GM23338 (cell line): ENCODE data around the gene ARAP1. TPM values are rescaled to one million over a fixed set of nuclear protein-coding genes. Genes with fewer than 3 reads are reported as not detected.

Source experiments
- ATAC-seq: fragments of 200-7000 bp; cut with Tn5 transposase; 3 replicates; pipeline ENCODE4 v1.9.1; 2020
- DNase-seq: peaks from one replicate; pipeline ENCODE4 v3.0.0-alpha.2; 2015; ENCODE audit warnings: low spot score
- H2AFZ ChIP-seq: fragments of 200-600 bp; sonication (generic); 2 replicates; pipeline ENCODE4 v1.8.0; 2016; ENCODE audit warnings: antibody characterized with exemption, mild to moderate bottlenecking, moderate library complexity
- H3F3A ChIP-seq: fragments of 200-600 bp; sonication (generic); replicated peaks from 2 replicates; pipeline ENCODE4 v1.8.0; 2017; ENCODE audit warnings: antibody characterized with exemption, mixed run types, low read depth
- H3K27ac ChIP-seq: fragments of 200-600 bp; sonication (generic); 2 replicates; pipeline ENCODE4 v1.6.1; 2016; ENCODE audit warnings: low read depth
- H3K27me3 ChIP-seq: fragments of 200-600 bp; sonication (generic); 2 replicates; pipeline ENCODE4 v1.8.0; 2016; ENCODE audit warnings: mild to moderate bottlenecking, mixed run types, moderate library complexity; ENCODE audit not compliant: insufficient read depth
- H3K36me3 ChIP-seq: fragments of 200-600 bp; sonication (generic); 2 replicates; pipeline ENCODE4 v1.8.0; 2016; ENCODE audit warnings: mild to moderate bottlenecking; ENCODE audit not compliant: insufficient read depth
- H3K4me1 ChIP-seq: fragments of 200-600 bp; sonication (generic); 2 replicates; pipeline ENCODE4 v1.8.0; 2016; ENCODE audit warnings: mild to moderate bottlenecking, moderate library complexity; ENCODE audit not compliant: insufficient read depth
- H3K4me2 ChIP-seq: fragments of 200-600 bp; sonication (generic); 2 replicates; pipeline ENCODE4 v1.7.1; 2017; ENCODE audit warnings: mixed run types
- H3K4me3 ChIP-seq: fragments of 200-600 bp; sonication (generic); 2 replicates; pipeline ENCODE4 v1.6.1; 2016; ENCODE audit warnings: mixed run types
- H3K79me2 ChIP-seq: fragments of 200-600 bp; sonication (generic); replicated peaks from 2 replicates; pipeline ENCODE4 v1.8.0; 2017; ENCODE audit warnings: mild to moderate bottlenecking; ENCODE audit not compliant: insufficient read depth
- H3K9me2 ChIP-seq: fragments of 200-600 bp; sonication (generic); 2 replicates; pipeline ENCODE4 v1.8.0; 2017; ENCODE audit not compliant: insufficient read depth
- H4K20me1 ChIP-seq: fragments of 200-600 bp; sonication (generic); replicated peaks from 2 replicates; pipeline ENCODE4 v1.8.0; 2017; ENCODE audit warnings: mild to moderate bottlenecking; ENCODE audit not compliant: insufficient read depth
- H3K27ac Mint-ChIP-seq: 2 replicates; pipeline ENCODE4 v1.8.0; 2020; ENCODE audit warnings: inconsistent platforms, mild to moderate bottlenecking, moderate library complexity, mixed read lengths
- H3K27me3 Mint-ChIP-seq: 3 replicates; pipeline ENCODE4 v1.8.0; 2022; ENCODE audit warnings: low read depth, mild to moderate bottlenecking, moderate library complexity, mixed read lengths, inconsistent platforms; ENCODE audit not compliant: insufficient read depth, poor library complexity
- H3K36me3 Mint-ChIP-seq: 3 replicates; pipeline ENCODE4 v1.8.0; 2021; ENCODE audit warnings: low read depth, mild to moderate bottlenecking, inconsistent platforms, moderate library complexity, mixed read lengths
- H3K4me1 Mint-ChIP-seq: 3 replicates; pipeline ENCODE4 v1.8.0; 2020; ENCODE audit warnings: mild to moderate bottlenecking, inconsistent platforms, mixed read lengths
- H3K4me3 Mint-ChIP-seq: 3 replicates; pipeline ENCODE4 v1.8.0; 2021; ENCODE audit warnings: moderate library complexity, mild to moderate bottlenecking, inconsistent platforms, mixed read lengths
- H3K9me3 Mint-ChIP-seq: 3 replicates; pipeline ENCODE4 v1.8.0; 2020; ENCODE audit warnings: moderate library complexity, mild to moderate bottlenecking, inconsistent platforms, mixed read lengths
- CREB1 ChIP-seq: fragments of 250-450 bp; sonication (Bioruptor Pico); IDR thresholded peaks from 2 replicates; pipeline ENCODE4 v1.5.0; 2020; ENCODE audit warnings: low read depth, mild to moderate bottlenecking, moderate library complexity
- CTCF ChIP-seq, 2 experiments: fragments of 200-600 bp in 1 of 2; sonication (generic) in 1 of 2; conservative IDR thresholded peaks; 2 replicates each; pipeline versions ENCODE4 v1.5.1 to v1.6.1; 2016 to 2017; ENCODE audit warnings: antibody characterized with exemption in 2 of 2, low read depth in 2 of 2, mild to moderate bottlenecking in 2 of 2, moderate library complexity in 1 of 2
- ETS1 ChIP-seq: IDR thresholded peaks from 2 replicates; pipeline ENCODE4 v1.6.1; 2016; ENCODE audit warnings: antibody characterized with exemption
- EZH2phosphoT487 ChIP-seq: fragments of 200-600 bp; sonication (generic); IDR thresholded peaks from one replicate; pipeline ENCODE4 v1.8.1; 2018; ENCODE audit warnings: antibody characterized with exemption; ENCODE audit not compliant: unreplicated experiment
- JUNB ChIP-seq: IDR thresholded peaks from one replicate; pipeline ENCODE4 v1.6.1; 2016; ENCODE audit warnings: antibody characterized with exemption; ENCODE audit not compliant: unreplicated experiment
- NANOG ChIP-seq: IDR thresholded peaks from 2 replicates; pipeline ENCODE4 v1.6.1; 2016; ENCODE audit warnings: antibody characterized with exemption, borderline replicate concordance
- STAT1 ChIP-seq: IDR thresholded peaks from one replicate; pipeline ENCODE4 v1.6.1; 2016; ENCODE audit warnings: antibody characterized with exemption; ENCODE audit not compliant: unreplicated experiment
- ZNF114 ChIP-seq: fragments of 250-450 bp; sonication (Bioruptor Pico); IDR thresholded peaks from 2 replicates; pipeline ENCODE4 v1.5.0; 2020; ENCODE audit warnings: mild to moderate bottlenecking, moderate library complexity
- ZNF462 ChIP-seq: fragments of 250-450 bp; sonication (Bioruptor Pico); IDR thresholded peaks from 2 replicates; pipeline ENCODE4 v1.5.0; 2020; ENCODE audit warnings: mild to moderate bottlenecking, moderate library complexity
- polyA plus RNA-seq: library from polyadenylated mRNA; unstranded; fragments of >200 nt; fragmentation: Nextera tagmentation; extraction: Ambion mirVana; gene quantifications from 2 replicates; pipeline ENCODE4 v1.2.1, GENCODE V29; 2016
- total RNA-seq: library from RNA; depleted of rRNA; stranded (reverse); fragments of >200 nt; shearing (Covaris generic); gene quantifications from 2 replicates; pipeline ENCODE4 v1.2.3, GENCODE V29; 2014

The ARAP1 gene
- total and polyA plus RNA-seq, 2 experiments from 2014 or later = 24.5 to 116 TPM

- TF ChIP-seq ETS1 (no peak), NANOG (no peak), CREB1 (no peak), EZH2phosphoT487 (no peak), CTCF (conservative IDR thresholded peaks at IDR 0.05; ENCODE audit: low read depth in 2 of 2) (no peak), JUNB (no peak)
Observed at GRCh38 chr11:72706579-72706978, 45.6 kb downstream of the ARAP1 start (continued).

GRCh38 chr11:72705442-72706365 is 46.5 kb downstream of the ARAP1 start:
- ATAC-seq (peak; percentile 88), DNase-seq (peak; percentile 51)
- H3K36me3 ChIP-seq = no peaks in the 10 kb centered on the region; the same call in 1 of the 2 replicates
- 0 out of 2 replicates have a peak, but pooled peaks cover 3% of the 10 kb centered on the region for H3F3A ChIP-seq
- H3K36me3 Mint-ChIP-seq = peaks cover 38% of the 10 kb centered on the region
- H3K9me2 ChIP-seq = no peaks in the 10 kb centered on the region
- peaks cover 45% of the 10 kb centered on the region for H3K4me1 Mint-ChIP-seq
- H3K27ac Mint-ChIP-seq = peak overlapping the region; percentile 84
- H3K4me1 ChIP-seq = peaks cover 25% of the 10 kb centered on the region
- H3K79me2 ChIP-seq = no peaks in the 10 kb centered on the region
- H3K4me3 Mint-ChIP-seq = peak overlapping the region; percentile 48; the same call in 2 of the 3 replicates
- no peak overlapping the region; the same call in 1 of the 2 replicates for H3K4me3 ChIP-seq
- H2AFZ ChIP-seq = no peak overlapping the region
- H3K9me3 Mint-ChIP-seq = no peaks in the 10 kb centered on the region; the same call in 2 of the 3 replicates
- peaks cover 14% of the 10 kb centered on the region for H3K27me3 Mint-ChIP-seq
- peaks cover 5% of the 10 kb centered on the region; the same call in 1 of the 2 replicates for H4K20me1 ChIP-seq
- no peaks in the 10 kb centered on the region for H3K27me3 ChIP-seq
- H3K27ac ChIP-seq = peak overlapping the region; percentile 63; the same call in 1 of the 2 replicates
- peak overlapping the region; percentile 64 for H3K4me2 ChIP-seq
- TF ChIP-seq STAT1 (no peak), ZNF462 (CRISPR knock-in tag) (0 out of 2 replicates have a peak, but pooled peaks have one; percentile 26), JUNB (no peak), ZNF114 (CRISPR knock-in tag) (0 out of 2 replicates have a peak, but pooled peaks have one; percentile 58)
